KOPT-K1 (cell line): ENCODE data around the gene GLT6D1.
"Not testable (repeated sequence)": the region's sequence is repeated elsewhere in the genome, so short reads cannot be mapped to it uniquely, and the experiment has no call there.

Experiments used
- H3K27ac ChIP-seq: fragments of 200-600 bp; sonication (generic); 2 replicates; pipeline ENCODE4 v1.5.1; 2016; ENCODE audit warnings: antibody characterized with exemption, mild to moderate bottlenecking, low read depth, low read length; ENCODE audit not compliant: poor library complexity, severe bottlenecking
- H3K36me3 ChIP-seq: fragments of 200-600 bp; sonication (generic); 2 replicates; pipeline ENCODE4 v1.5.1; 2017; ENCODE audit warnings: antibody characterized with exemption, mild to moderate bottlenecking, low read length, moderate library complexity; ENCODE audit not compliant: insufficient read depth
- H3K9me3 ChIP-seq: fragments of 200-600 bp; sonication (generic); 2 replicates; pipeline ENCODE4 v1.5.1; 2017; ENCODE audit warnings: antibody characterized with exemption, low read length, mild to moderate bottlenecking; ENCODE audit not compliant: insufficient read depth, poor library complexity, severe bottlenecking

Gene GLT6D1

DNA sequence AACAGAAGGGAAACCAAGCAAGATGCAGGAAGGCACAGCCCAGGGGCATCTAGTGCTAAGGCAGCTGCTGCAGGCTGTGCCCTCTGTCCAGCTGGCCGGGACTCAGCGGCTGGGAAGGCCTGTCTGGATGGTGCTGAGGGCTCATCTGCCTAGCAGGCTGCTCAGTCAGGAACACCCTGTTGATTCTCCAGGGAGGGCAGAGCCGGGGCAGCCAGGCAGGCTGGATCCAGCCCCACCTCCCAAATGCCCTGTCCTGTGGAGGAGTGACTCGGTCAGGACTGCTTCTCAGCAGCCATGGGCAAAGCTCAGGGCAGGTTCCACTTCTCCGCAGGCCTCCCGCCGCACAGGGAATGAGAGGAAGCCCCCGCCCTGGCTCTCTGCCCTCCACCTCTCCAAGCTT, 16.0 kb upstream of the GLT6D1 start:
- no peaks in the 10 kb centered on the region for H3K36me3 ChIP-seq
- H3K9me3 ChIP-seq = peaks cover 4% of the 10 kb centered on the region
- no peak overlapping the region for H3K27ac ChIP-seq

DNA sequence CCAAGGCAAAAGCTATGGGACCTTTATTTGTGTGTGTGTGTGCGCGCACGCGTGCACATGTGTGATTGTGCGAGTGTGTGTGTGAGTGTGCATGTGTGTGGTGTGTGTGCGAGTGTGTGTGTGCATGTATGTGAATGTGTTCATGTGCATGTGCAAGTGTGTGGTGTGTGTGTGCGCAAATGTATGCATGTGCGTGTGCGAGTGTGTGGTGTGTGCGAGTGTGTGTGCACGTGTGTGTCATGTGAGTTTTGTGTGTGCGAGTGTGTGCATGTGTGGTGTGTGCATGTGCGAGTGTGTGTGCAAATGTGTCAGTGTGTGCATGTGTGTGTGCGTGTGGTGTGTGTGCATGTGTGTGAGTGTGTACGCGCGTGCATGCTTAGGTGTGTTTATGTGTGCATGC, 11.1 kb upstream of the GLT6D1 start:
- H3K36me3 ChIP-seq = no peaks in the 10 kb centered on the region
- H3K9me3 ChIP-seq = peaks cover 34% of the 10 kb centered on the region
- H3K27ac ChIP-seq = no peak overlapping the region

DNA sequence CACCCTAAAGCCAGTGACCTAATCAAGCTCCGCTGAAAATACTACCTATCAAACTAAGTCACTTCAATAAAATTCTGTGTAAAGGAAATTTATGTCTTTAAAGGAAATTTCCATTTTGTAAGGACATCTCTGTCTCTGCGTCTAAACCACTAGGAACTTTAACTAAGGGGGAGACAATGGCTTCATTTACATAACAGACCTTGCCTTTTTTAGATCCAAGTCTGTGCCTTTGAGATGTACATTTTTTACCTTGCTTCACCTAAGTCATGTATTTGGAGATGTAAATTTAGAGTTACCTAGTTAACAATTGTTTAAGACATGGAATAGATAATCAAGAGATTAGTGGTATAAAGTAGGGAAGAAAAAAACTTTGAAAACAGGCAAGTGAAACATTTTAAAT, 10.2 kb upstream of the GLT6D1 start:
- H3K27ac ChIP-seq = no peak overlapping the region
- peaks cover 43% of the 10 kb centered on the region for H3K9me3 ChIP-seq
- H3K36me3 ChIP-seq = no peaks in the 10 kb centered on the region

DNA sequence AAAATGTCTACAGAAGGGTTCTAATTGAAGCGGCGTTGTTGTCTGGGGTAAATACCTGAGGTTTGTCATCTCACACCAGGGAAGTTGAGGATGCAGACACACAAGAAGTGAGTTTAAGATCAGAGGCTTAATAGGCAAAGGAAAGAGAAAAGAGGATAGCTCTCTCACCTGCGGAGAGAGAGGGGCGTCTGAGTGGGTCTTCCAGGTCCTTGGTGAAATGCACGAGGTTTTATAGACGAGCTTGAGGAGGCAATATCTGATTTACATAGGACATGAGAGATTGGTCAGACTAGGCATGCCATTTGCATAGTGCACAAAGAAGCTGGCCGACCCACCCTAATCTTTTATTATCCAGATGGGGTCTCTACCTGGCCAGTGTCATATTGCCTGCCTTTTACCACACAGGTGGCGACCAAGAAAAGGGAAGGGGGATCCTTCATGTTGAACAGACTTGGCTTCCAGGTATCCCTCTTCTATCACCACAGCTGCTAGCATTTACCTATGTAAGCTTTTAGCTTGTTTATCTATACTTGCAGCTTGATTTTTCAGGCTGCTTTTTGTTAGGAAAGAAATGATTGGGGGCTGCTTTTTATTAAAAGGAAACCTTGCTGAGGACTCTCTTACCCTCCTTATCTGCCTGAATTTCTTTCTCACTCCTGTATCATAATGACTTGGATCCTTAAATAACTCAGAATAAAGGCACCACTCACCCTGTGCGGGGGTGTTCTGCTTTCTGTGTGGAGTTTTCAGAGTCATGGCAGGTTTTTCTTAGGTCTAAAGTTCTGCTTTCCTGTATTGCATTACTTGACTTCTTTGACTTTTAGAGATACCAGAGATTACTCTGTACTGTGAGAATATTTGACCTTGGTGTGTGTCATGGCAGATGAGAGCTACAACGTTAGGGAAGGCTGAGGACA, 9.4 kb upstream of the GLT6D1 start:
- Histone ChIP-seq H3K9me3 (peaks cover 48% of the 10 kb centered on the region), H3K36me3 (no peaks in the 10 kb centered on the region), H3K27ac (no peak overlapping the region)

DNA sequence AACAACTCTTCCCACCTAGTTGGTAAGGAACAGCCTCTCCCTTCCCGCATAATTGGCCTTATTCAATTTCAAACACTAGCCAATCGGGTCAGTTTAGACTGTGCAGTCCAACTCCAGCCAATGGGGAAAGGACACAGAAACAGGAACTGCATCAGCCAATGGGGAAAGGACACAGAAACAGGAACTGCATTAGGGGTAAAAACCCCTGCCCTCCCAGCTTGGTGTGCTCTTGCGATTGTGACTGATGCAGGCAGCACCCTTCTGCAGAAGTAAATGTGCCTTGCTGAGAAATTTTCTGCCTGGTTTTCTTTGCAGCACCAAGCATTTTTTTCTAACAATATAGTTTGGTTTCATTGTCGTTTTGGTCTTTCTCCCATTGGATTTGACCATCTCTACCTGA, 8.5 kb upstream of the GLT6D1 start:
- peaks cover 48% of the 10 kb centered on the region for H3K9me3 ChIP-seq
- no peak overlapping the region for H3K27ac ChIP-seq
- H3K36me3 ChIP-seq = no peaks in the 10 kb centered on the region

DNA sequence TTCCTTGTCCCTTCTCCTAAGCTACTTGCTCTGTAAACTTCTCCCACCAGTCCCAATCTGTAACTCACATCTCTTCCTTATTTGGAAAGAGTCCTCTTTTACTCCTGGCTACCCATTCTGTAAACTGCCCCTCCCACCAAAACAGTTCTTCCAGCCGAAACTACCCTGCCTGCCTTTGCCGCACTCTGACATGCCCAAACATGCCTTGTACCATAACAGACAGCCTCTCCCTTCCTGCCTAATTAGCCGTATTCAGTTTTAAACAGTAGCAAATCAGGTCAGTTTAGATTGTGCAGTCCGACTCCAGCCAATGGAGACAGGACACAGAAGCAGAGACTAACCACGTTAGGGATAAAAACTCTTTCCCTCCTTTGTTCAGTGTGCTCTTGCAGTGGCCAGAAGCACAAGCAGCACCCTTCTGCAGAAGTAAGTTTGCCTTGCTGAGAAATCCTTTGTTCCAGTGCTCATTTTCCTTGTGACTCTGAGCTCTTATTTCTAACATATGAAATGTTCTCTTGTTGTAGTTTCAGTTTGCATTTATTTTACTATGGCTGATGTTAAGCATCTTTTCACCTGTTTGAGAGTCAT, 5.4 kb upstream of the GLT6D1 start:
- Histone ChIP-seq H3K9me3 (peaks cover 43% of the 10 kb centered on the region), H3K36me3 (no peaks in the 10 kb centered on the region), H3K27ac (no peak overlapping the region)

DNA sequence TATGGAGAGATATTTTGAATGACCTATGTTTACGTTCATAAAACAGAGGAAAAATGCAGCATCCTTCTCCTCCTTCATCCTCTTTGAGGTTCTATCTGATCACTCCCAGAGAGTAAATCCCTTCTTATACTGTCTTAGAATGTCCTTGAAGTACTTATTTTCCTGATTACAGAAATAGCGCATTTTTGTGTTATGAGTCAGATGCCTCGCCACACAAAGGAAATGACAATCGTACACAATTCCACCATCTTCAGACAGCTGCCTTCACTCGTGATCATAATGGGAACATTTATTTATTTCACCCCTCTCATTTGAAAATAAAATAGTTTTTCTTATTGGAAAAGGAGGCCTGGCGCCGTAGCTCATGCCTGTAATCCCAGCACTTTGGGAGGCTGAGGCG, 2.4 kb upstream of the GLT6D1 start:
- Histone ChIP-seq H3K9me3 (peaks cover 16% of the 10 kb centered on the region), H3K27ac (no peak overlapping the region), H3K36me3 (no peaks in the 10 kb centered on the region)

DNA sequence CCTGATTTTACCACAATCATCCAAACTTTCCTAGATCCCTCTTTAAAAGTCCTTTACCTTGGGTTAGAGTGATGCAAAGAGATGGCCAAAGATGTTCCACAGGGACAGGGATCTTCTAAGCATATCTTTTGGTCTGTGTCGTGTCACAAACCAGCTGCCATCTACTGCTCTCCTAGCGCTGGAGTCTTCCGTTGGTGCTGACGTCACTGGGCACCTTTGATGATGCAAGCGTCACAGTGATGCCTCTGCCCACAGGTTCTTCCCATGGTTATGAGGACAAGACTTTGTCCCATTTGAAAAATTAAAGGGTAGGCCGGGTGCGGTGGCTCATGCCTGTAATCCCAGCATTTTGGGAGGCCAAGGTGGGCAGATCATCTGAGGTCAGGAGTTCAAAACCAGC, 1.7 kb upstream of the GLT6D1 start:
- Histone ChIP-seq H3K36me3 (no peaks in the 10 kb centered on the region), H3K9me3 (peaks cover 16% of the 10 kb centered on the region), H3K27ac (no peak overlapping the region)

DNA sequence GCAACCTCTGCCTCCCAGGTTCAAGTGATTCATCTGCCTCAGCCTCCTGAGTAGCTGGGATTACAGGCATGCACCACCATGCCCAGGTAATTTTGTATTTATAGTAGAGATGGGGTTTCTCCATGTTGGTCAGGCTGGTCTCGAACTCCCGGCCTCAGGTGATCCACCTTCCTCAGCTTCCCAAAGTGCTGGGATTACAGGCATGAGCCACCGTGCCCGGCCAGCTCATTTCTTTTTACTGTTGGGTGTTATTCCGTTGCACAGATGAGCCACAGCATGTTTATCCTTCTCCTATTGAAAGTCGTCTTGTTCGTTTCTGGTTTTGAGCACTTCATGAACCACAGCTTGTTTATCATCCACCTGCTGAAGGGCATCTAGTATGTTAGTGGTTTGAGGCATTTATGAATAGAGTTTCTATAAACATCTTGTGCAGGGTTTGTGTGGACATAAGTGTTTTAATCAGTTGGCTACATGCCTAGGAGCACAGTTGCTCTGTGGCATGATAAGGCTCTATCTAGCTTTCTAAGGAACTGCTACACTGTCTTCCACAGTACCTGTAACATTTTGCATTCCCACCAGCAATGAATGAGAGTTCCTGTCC, 2.3 kb downstream of the GLT6D1 start:
- not testable (repeated sequence) for H3K9me3 ChIP-seq, H3K36me3 ChIP-seq, H3K27ac ChIP-seq

DNA sequence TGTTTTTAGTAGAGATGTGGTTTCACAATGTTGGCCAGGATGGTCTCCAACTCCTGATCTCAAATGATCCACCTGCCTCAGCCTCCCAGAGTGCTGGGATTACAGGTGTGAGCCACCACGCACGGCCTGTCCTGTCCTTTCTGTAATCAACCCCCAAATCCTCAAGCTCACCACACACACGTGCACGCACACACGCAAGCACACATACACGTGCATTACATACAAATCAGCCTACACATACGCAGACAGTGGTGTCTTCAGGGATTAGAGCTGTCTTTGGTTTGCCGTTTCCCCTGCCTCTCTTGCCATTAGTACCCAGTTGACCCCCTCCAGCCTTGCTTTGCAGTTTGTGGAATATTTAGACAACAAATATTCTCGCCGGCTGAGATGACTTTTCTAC, 6.5 kb downstream of the GLT6D1 start:
- Histone ChIP-seq H3K36me3 (no peaks in the 10 kb centered on the region), H3K9me3 (peaks cover 10% of the 10 kb centered on the region), H3K27ac (no peak overlapping the region)

DNA sequence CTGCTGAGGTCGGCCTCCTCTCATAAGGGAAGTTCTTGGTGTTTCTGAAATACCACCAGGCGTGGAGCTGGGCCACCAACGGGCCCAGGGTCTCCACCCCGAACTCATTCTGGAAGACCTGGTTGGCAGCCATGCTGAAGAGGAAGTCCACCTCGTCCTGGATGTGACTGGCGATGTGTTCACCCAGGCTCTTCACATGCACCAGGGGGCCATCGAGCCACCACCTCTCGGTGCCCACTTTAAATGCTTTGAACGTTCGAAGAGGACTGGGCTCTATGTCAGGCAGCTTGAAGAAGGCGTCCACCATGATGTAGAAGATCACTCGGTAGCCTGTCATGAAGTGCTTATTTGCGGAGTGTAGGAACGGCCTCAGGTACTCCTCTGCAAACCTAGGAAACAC, 15.1 kb downstream of the GLT6D1 start:
- Histone ChIP-seq H3K27ac (no peak overlapping the region), H3K36me3 (no peaks in the 10 kb centered on the region), H3K9me3 (peaks cover 19% of the 10 kb centered on the region)

DNA sequence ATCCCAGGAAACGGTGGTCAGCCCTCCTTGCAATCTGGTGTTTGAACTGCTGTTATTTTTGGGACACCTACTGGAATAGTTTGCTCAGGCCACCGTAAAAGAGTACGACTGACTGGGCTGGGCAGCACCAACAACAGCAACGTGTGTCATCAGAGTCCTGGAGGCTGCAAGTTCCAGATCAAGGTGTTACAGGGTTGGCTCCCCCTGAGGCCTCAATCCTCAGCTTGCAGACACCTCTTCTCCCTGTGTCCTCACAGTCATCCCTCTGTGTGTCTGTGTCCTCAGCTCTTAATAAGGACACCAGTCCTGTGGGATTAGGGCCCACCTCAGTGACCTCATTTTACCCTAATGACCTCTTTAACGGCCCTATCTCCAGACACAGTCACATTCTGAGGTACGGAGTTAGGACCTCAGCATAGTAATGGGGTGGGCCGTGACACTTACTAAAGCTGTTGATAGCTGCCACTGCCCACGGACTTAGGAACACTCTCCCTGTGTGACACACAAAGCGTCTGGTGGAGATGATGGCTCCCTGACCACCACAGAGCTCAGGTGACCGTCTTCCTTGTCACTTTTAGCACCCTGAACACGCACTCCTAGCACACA, 16.8 kb downstream of the GLT6D1 start:
- Histone ChIP-seq H3K36me3 (no peaks in the 10 kb centered on the region), H3K27ac (no peak overlapping the region), H3K9me3 (peaks cover 6% of the 10 kb centered on the region)

DNA sequence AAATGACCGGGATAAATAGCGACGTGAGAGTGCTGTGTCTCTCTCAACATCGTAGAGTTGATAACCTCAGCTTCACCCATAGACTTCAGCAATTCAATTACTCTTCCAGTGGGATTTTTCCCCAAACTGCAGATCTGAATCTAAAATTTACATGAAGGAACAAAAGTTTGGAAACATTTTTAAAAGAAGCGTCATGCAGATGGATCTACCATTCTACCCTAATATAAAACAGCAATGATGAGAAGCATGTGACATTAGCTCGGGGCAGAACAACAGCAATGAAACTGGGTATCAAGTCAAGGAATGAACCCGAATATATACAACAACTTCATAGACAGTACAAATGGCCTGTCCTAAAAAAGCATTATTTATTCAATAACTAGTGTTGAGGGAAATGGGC, 18.8 kb downstream of the GLT6D1 start:
- no peaks in the 10 kb centered on the region for H3K9me3 ChIP-seq
- H3K36me3 ChIP-seq = no peaks in the 10 kb centered on the region

DNA sequence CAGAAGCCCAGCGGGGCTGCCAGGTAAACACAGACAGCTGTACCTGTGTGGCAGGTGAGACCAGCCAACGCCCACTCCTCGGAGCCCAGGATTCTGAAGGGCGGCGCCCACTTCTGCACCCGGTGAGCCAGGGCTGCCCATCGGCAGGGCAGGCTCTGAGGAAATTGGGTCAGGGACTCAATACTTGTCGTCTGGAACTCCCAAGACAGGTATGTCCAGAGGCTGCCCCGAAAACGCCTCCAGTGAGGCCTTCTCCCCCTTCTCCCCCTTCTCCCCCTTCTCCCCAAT, 19.8 kb downstream of the GLT6D1 start:
- no peaks in the 10 kb centered on the region for H3K9me3 ChIP-seq
- no peaks in the 10 kb centered on the region for H3K36me3 ChIP-seq
- H3K27ac ChIP-seq = no peak overlapping the region

More for the DNA sequence above, 18.8 kb downstream of the GLT6D1 start:
- H3K27ac ChIP-seq = no peak overlapping the region

DNA sequence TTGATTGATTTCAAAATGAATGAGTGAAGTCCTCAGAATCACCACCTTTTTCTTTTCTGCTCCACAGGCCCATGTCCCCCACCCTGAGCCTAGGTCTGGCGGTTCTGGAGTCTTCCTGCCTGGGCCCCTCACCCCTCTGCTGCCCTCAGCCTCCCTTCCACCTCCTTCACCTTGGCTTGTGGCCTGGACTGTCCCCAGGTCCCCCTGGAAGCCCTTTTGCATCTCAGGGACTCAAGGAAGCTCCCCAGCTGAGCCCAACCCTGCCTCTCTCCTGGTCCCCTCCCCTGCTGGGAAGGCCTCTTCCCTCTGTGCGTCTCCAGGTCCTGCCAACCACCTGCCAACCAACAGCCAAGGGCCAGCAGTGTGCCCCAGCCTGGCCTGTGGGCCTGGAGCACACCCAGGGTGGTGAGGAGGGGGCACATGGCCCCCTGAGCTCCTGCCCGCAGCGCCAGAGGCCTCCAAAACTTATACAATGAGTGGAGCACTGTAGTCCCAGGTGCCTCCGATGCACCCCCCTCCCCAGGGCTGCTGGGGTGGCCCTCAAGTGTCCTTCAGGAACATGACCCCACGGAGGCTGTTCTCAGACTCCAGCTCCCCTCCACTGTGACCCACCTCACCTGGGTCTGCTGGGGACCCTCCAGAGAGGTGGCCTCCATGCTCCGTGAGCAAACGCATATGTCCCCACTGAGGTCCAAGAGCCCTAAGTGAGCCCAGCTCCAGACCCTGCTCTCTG, 20.3 kb downstream of the GLT6D1 start:
- Histone ChIP-seq H3K9me3 (no peaks in the 10 kb centered on the region), H3K27ac (no peak overlapping the region), H3K36me3 (no peaks in the 10 kb centered on the region)
